Activated naive CD4-positive, alpha-beta T cell treated with anti-CD3 and anti-CD28 coated beads, Interleukin-2, amount 10 ng/mL, durations not matched to agents 7 days and 5 days (primary cell): ENCODE results near the gene HOXB5.
A peak's percentile ranks its signal among the peaks of the same experiment; 100 is the strongest.

Experiments
- CTCF ChIA-PET: fragments of 350-600 bp; sonication (Branson Sonifier 250); formaldehyde crosslinking; loops from one replicate; lab custom pipeline; 2021; ENCODE audit warnings: antibody characterized with exemption; lab: Charles Lee
- DNase-seq: peaks from one replicate; pipeline ENCODE4 v3.0.0-alpha.2; 2020
- H3K27ac Mint-ChIP-seq: one replicate; pipeline ENCODE4 v1.8.0; 2021; ENCODE audit warnings: mild to moderate bottlenecking, moderate library complexity, mixed read lengths
- H3K27me3 Mint-ChIP-seq: one replicate; pipeline ENCODE4 v1.8.0; 2021; ENCODE audit warnings: mild to moderate bottlenecking, mixed read lengths
- H3K36me3 Mint-ChIP-seq: one replicate; pipeline ENCODE4 v1.8.0; 2021; ENCODE audit warnings: mixed read lengths
- H3K4me1 Mint-ChIP-seq: one replicate; pipeline ENCODE4 v1.8.0; 2021; ENCODE audit warnings: mixed read lengths
- H3K4me3 Mint-ChIP-seq: one replicate; pipeline ENCODE4 v1.8.0; 2021; ENCODE audit warnings: mild to moderate bottlenecking, moderate library complexity, mixed read lengths
- H3K9me3 Mint-ChIP-seq: one replicate; pipeline ENCODE4 v1.8.0; 2021; ENCODE audit warnings: mixed read lengths

HOXB5 gene

DNA sequence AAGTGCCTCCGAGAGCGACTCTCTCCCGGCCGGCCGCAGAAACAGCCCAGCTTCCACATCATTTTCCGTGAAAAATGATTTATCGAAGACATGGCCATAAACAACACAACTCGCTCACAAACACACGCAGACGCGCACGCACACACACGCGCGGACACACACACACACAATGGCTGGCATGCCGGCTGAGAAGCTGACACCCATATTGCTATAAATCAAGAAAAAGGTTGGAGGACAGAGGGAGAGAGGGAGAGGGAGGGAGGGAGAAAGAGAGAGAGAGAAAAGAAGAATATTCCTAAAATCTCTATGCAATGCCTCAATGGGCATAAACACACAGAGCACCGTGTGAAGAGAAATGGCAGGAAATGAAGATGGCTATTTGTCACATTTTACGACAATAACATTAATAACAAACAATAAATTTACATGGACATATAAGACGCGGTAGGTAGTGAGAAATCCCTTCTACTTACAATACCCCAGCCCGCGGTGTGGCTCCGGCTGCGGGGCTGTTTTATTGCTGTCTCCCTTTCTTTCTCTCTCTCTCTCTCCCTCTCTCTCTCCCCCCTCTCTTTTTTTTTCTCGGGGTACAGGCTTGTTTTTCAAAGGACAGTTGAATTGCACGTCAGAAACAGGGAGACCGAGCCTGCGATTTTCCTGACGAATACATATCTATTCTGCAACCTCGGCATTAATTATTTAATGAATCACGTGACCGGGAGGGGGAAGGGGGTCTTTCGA, 24.9 kb downstream of the HOXB5 start:
- no peaks in the 10 kb centered on the region for H3K9me3 Mint-ChIP-seq
- DNase-seq = no peak
- peaks cover 3% of the 10 kb centered on the region for H3K27me3 Mint-ChIP-seq
- H3K36me3 Mint-ChIP-seq = peaks cover 12% of the 10 kb centered on the region
- H3K4me1 Mint-ChIP-seq = peaks cover 27% of the 10 kb centered on the region
- H3K4me3 Mint-ChIP-seq = no peak overlapping the region
- CTCF ChIA-PET = interaction anchor here (1.2 kb wide), 1 partner anchor 76 kb away, joined by 3 read pairs; no protein-coding TSS in a partner anchor
- peak overlapping the region; percentile 66 for H3K27ac Mint-ChIP-seq

DNA sequence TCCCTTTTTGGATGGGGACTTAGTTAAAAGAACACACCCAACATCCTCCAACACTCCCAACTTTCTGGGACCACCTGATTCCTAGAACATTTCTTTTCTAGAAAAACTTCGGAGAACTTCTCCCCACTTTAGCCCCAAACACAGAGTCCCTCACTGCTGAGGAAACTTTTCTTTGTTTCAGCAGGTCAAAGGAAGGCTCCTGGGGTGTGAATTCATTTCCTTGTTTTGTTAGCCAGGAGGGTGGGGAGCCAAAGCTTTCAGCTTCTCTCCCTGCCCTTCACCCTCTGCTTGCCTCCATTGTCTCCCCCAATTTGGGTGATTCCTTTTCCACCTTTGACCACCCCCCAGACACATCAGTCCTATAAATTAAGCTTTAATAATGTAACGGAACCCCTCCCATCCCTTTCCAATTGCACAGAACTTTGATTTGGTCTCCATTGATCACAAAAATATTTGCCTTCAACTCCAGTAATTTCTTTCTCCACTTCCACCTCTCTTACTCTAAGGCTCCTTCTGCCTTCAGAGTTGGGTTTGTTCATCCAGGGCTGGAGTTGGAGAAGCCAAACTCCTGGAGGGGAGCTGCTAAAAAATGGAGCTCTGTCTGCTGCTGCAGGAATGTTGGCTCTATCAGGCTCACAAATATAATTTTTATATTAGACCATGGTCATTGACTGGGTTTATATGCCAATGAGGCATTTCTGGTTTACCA, 25.8 kb downstream of the HOXB5 start:
- H3K27ac Mint-ChIP-seq = no peak overlapping the region
- H3K4me3 Mint-ChIP-seq = no peak overlapping the region
- peaks cover 19% of the 10 kb centered on the region for H3K4me1 Mint-ChIP-seq
- no peak for DNase-seq
- H3K9me3 Mint-ChIP-seq = no peaks in the 10 kb centered on the region
- peaks cover 12% of the 10 kb centered on the region for H3K27me3 Mint-ChIP-seq
- CTCF ChIA-PET = interaction anchor here (1.2 kb wide), 1 partner anchor 75 kb away, joined by 3 read pairs; no protein-coding TSS in a partner anchor
- peaks cover 12% of the 10 kb centered on the region for H3K36me3 Mint-ChIP-seq

DNA sequence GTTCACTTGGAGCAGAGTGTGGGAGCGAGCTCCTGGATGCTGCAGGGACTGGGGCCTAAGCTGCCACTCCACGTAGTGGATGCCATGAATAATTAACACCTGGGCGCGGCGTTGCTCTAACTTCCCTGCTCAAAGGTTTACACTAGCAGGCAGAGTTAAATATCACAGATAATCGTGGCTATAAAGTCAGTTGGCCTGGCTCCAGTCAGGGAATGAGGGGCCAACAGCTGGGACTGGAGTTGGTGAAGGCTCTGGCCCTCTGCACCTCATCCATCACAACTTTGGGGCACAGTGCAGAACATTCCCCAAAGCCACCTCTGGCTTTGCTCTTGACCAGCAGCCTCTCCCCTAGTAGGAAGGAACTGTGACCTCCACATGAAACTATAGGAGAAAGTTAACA, 26.4 kb downstream of the HOXB5 start:
- CTCF ChIA-PET = interaction anchor here (1.2 kb wide), 1 partner anchor 75 kb away, joined by 3 read pairs; no protein-coding TSS in a partner anchor
- H3K36me3 Mint-ChIP-seq = peaks cover 11% of the 10 kb centered on the region
- no peak for DNase-seq
- H3K4me3 Mint-ChIP-seq = no peak overlapping the region
- no peak overlapping the region for H3K27ac Mint-ChIP-seq
- H3K4me1 Mint-ChIP-seq = peaks cover 21% of the 10 kb centered on the region
- no peaks in the 10 kb centered on the region for H3K9me3 Mint-ChIP-seq
- H3K27me3 Mint-ChIP-seq = peaks cover 18% of the 10 kb centered on the region

DNA sequence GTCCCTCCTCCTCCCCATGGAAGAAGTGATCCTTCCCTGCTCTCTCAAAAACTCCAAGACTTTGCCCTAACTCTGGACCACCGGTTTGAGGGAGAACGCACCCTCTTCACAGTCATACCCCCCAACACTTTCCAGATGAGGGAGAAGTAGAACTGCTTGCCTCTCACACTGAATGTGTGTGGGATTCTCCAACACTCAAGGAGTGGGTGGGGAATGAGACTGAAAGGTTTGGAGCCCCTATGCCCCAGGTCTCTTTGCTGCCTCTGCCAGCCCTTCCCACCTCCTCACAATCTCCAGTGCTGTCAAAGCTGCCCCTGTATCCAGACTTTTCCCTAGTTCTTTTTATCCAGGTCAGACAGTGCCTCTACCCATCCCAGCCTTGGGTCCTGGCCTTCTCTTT, 26.9 kb downstream of the HOXB5 start:
- Mint-ChIP-seq H3K27me3 (peaks cover 21% of the 10 kb centered on the region), H3K27ac (no peak overlapping the region), H3K9me3 (no peaks in the 10 kb centered on the region), H3K4me3 (no peak overlapping the region), H3K36me3 (peaks cover 11% of the 10 kb centered on the region), H3K4me1 (peaks cover 24% of the 10 kb centered on the region)
- CTCF ChIA-PET = no interaction called here
- no peak for DNase-seq

DNA sequence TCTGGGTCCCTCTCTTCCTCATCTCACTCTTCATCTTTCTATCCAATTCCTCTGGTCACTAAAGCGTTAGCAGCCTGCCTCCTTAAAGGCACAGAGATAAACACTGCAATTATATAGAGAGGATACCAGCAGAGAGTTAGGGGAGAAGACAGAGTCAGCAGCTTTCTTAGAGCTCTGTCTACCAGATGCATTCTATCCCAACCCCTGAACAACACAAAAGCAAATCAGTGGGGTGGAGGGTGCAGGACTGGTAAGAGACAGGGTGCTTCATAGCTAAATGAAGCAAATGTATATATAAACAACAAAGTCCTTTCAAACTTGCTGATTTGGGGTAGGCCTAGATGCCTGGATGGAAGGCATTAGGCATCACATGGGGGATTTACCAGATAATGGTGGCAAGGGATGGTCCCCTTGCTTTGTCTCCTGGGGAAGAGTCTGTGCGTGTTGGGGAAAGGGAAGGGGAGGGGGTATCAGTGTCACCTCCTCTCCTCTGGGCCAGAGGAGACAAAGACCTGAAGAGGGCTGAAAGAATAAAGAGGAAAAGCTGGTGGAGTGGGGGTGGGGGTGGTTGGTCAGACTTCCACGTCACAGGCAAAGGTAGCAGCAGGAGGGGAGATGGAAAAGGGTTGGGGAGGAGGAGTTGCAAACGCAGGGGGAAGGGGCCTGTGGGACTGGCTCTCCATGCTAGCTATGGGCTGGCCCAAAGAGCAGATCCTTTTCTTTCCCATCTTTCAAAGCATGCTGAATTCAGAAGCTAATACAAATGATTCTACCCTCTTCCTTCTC, 27.5 kb downstream of the HOXB5 start:
- H3K4me1 Mint-ChIP-seq = peaks cover 30% of the 10 kb centered on the region
- no peak overlapping the region for H3K4me3 Mint-ChIP-seq
- H3K27me3 Mint-ChIP-seq = peaks cover 27% of the 10 kb centered on the region
- H3K36me3 Mint-ChIP-seq = peaks cover 11% of the 10 kb centered on the region
- no peak overlapping the region for H3K27ac Mint-ChIP-seq
- no peaks in the 10 kb centered on the region for H3K9me3 Mint-ChIP-seq
- DNase-seq = no peak
- CTCF ChIA-PET = no interaction called here

DNA sequence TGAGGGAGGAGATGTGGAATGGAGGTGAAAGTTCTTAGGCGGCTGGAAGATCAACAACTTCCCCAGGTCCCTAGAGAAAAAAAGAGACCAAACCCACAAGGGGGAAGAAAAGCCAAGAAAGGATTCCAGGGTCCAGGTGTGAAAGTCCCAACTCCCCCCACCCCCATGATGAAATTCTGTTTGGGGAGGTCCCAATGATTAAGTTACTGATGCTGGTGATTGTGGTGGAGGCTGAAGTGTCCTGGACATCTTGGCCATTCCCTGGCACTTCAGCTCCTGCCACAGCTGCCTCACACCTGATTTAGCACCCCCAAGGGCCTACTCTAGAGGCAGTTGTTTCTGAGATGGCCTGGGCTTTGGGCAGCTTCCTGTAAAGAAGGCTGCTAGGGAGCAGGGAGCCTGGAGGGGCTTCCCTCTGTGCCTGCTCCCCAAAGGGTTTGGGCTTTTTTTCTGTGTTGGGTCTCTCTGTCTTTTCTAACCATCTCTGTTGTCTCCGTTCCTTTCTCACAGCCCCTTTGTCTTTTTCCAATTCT, 28.5 kb downstream of the HOXB5 start:
- CTCF ChIA-PET = no interaction called here
- Mint-ChIP-seq H3K9me3 (no peaks in the 10 kb centered on the region), H3K4me1 (peaks cover 34% of the 10 kb centered on the region), H3K27me3 (peaks cover 37% of the 10 kb centered on the region), H3K4me3 (no peak overlapping the region), H3K36me3 (peaks cover 11% of the 10 kb centered on the region), H3K27ac (no peak overlapping the region)
- DNase-seq = no peak

DNA sequence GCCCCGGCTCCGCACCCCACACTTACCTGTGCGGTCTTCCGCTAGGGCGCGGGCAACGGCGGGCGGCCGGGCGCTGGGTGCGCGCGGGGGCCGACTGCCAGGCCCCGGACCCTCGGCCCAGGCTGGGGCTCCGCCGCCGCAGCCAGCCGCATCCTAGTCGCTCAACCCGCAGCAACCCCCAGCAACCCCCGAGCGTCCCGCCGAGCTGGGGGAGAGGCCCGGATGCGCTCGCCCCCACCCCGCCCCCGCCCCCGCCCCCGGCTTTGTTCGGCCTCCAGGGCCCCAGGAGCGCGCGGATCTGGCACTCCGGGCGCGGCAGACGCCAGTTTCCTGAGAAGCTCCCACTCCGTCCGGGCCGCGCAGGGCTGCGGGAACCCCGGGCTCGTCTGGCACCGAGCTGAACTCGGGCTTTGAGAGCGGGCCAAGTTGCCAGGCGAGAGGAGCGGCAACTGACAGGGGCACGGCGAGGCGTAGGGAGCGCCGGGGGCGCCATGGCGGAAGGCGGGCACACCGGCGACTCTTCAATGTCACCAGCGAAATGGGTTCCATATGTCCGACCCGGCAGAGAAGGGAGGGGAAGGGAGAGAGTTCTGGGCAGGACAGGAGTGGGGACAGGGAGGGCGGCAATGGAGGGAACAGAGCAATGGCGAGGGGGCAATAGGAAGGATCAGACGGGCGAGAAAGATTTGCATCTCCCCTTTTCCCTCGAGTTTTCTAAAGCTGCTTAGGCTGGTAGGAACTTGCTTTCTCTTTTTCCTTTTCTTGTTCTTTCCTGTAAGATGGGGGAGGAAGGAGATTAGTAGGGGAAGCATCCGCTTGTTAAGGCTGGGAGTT, 29.2 kb downstream of the HOXB5 start:
- peaks cover 44% of the 10 kb centered on the region for H3K27me3 Mint-ChIP-seq
- peaks cover 11% of the 10 kb centered on the region for H3K36me3 Mint-ChIP-seq
- H3K27ac Mint-ChIP-seq = no peak overlapping the region
- CTCF ChIA-PET = interaction anchor here (1.6 to 1.8 kb wide), 2 partner anchors 23 to 71 kb away, joined by 4 read pairs; no protein-coding TSS in a partner anchor
- DNase-seq = no peak
- H3K4me3 Mint-ChIP-seq = no peak overlapping the region
- peaks cover 34% of the 10 kb centered on the region for H3K4me1 Mint-ChIP-seq
- H3K9me3 Mint-ChIP-seq = no peaks in the 10 kb centered on the region

DNA sequence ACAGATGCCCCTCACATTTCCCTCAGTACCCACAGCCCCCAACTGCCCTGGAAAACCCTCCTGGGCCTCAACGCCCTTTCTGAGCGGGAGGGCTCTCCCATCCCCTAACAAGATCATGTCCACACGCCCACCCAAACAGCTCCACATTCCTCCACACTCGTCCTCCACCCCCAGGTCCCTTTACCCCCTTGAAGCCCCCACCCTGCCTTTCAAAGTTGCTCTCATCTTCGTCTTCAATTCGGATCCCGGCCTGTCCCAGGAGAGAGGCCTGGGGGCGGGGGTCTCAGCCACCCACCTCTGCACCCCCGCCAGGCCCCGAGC, 29.8 kb downstream of the HOXB5 start:
- no peak overlapping the region for H3K27ac Mint-ChIP-seq
- H3K27me3 Mint-ChIP-seq = peaks cover 50% of the 10 kb centered on the region
- DNase-seq = no peak
- peaks cover 7% of the 10 kb centered on the region for H3K36me3 Mint-ChIP-seq
- peaks cover 29% of the 10 kb centered on the region for H3K4me1 Mint-ChIP-seq
- CTCF ChIA-PET = interaction anchor here (1.6 to 1.8 kb wide), 2 partner anchors 24 to 71 kb away, joined by 4 read pairs; no protein-coding TSS in a partner anchor
- H3K4me3 Mint-ChIP-seq = no peak overlapping the region
- no peaks in the 10 kb centered on the region for H3K9me3 Mint-ChIP-seq

DNA sequence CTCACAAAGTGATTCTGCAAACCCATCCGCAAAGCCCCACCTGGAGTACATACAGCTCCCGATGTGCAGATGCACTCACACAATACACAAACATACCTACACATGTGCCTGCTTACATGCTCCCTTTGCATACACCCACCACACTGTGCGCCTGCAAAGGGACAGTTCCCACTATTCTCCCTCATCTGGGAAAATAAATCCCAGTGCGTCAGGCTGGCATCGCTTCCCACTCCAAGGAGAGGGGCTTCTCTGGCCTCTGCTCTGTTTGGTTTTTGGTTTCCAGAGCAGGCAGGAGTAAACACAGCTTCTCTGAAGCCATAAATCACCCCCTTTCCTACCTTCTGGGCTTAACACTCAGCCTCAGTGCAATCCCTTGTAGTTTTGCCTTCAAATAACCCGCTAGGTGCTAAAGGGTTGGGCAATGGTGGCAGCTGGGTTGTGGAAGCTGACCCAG, 30.2 kb downstream of the HOXB5 start:
- Mint-ChIP-seq H3K9me3 (no peaks in the 10 kb centered on the region), H3K27me3 (peaks cover 54% of the 10 kb centered on the region), H3K27ac (no peak overlapping the region), H3K36me3 (peaks cover 4% of the 10 kb centered on the region), H3K4me1 (peaks cover 26% of the 10 kb centered on the region), H3K4me3 (no peak overlapping the region)
- DNase-seq = no peak
- CTCF ChIA-PET = interaction anchor here (1.6 to 1.8 kb wide), 2 partner anchors 24 to 70 kb away, joined by 4 read pairs; no protein-coding TSS in a partner anchor

DNA sequence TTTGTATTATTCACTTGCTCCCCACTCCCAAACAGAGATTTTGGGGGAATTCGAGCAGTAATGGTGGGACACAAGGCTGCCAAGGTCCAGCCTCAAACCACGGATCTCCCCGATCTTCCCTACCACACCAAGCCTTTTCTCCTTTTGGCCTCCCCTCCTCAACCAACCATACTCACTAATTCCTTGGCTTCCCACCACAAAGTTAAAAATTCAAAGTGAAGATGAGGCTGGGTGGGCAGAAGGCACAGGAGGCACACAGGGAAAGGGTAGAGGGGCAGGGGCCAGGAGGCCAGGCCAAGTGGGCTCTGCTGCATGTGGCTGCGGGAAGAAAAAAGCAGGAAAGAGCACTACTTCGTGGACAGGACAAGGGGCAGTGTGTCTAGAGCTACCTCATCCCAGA, 30.6 kb downstream of the HOXB5 start:
- Mint-ChIP-seq H3K27ac (no peak overlapping the region), H3K4me3 (no peak overlapping the region), H3K36me3 (peaks cover 1% of the 10 kb centered on the region), H3K4me1 (peaks cover 23% of the 10 kb centered on the region), H3K27me3 (peaks cover 59% of the 10 kb centered on the region), H3K9me3 (no peaks in the 10 kb centered on the region)
- CTCF ChIA-PET = interaction anchor here (1.8 kb wide), 1 partner anchor 25 kb away, joined by 4 read pairs; no protein-coding TSS in a partner anchor
- no peak for DNase-seq

DNA sequence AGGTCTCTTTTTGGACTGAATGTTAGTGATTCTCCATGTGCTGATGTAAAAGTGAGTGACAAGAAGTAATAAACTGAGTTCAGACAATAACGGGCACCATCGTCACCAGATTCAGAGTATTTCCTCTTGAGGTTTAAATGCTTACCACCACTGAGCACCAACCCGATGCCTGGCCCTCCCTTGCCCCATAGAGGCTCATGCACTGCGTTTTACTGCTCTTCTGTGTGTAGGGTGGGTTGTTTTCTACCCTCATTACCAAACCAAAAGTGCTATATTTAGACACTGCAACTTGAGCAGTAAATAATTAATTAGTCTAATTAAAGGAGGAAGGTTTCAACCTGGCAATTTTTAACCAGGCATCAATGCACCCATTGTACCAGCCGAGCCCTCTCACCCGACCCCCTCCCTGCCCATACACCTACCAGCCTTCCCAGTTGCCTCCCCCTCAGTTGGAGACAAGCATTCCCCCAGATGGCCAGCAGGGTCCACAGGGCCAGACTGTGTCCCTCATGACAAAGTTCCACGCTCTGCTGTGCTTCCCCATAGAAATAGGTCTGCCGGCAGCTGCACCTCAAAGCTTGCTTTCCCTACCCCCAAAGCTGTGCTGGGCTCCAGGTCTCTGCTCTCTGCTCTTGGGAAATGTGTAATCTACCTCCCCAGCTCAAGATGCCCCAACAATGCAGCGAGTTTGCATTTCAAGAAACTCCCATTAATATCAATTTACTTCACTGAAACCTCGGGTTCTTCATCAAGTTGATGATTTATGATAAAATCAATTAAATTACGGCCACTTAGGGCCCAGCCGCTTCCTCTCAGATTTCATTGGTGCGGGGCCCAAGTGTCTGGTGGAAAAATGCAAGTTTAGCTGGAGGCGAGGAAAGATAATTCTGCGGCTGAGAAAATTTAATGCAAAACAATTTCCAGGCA, 31.4 kb downstream of the HOXB5 start:
- peaks cover 67% of the 10 kb centered on the region for H3K27me3 Mint-ChIP-seq
- no peak for DNase-seq
- H3K9me3 Mint-ChIP-seq = no peaks in the 10 kb centered on the region
- H3K36me3 Mint-ChIP-seq = peaks cover 1% of the 10 kb centered on the region
- H3K4me3 Mint-ChIP-seq = no peak overlapping the region
- CTCF ChIA-PET = interaction anchor here (0.7 to 1.5 kb wide), 3 partner anchors 8 to 1339 kb away, joined by 3 to 4 read pairs (median 4); no protein-coding TSS in a partner anchor
- peaks cover 23% of the 10 kb centered on the region for H3K4me1 Mint-ChIP-seq
- H3K27ac Mint-ChIP-seq = peak overlapping the region; percentile 13
